HepG2 (cell line): ENCODE measurements around the gene CHN1. TPM values are rescaled to one million over a fixed set of nuclear protein-coding genes. Genes with fewer than 3 reads are reported as not detected.

Experiments
- ATF7-NPFF ChIP-seq: sonication (generic); formaldehyde crosslinking; IDR thresholded peaks from 2 replicates; pipeline ENCODE4 v1.8.1; 2023; ENCODE audit warnings: mild to moderate bottlenecking, low read depth, missing genetic modification reagents, moderate library complexity
- CREM ChIP-seq, 2 experiments: sonication (generic) in 1 of 2; formaldehyde crosslinking in 1 of 2; IDR thresholded peaks; 2 replicates each; pipeline versions ENCODE4 v1.4.0 to v1.6.1; 2016 to 2020; ENCODE audit warnings: antibody characterized with exemption in 1 of 2, mild to moderate bottlenecking in 1 of 2, missing genetic modification reagents in 1 of 2
- HMG20A ChIP-seq: IDR thresholded peaks from 2 replicates; pipeline ENCODE4 v1.6.1; 2016; ENCODE audit warnings: borderline replicate concordance
- MLLT10 ChIP-seq: sonication (generic); formaldehyde crosslinking; IDR thresholded peaks from 2 replicates; pipeline ENCODE4 v1.4.0; 2020; ENCODE audit warnings: missing genetic modification reagents
- MXD4 ChIP-seq: IDR thresholded peaks from 2 replicates; pipeline ENCODE4 v1.6.1; 2016; ENCODE audit warnings: mild to moderate bottlenecking, missing biosample characterization, missing genetic modification reagents
- NFE2L1 ChIP-seq: sonication (generic); formaldehyde crosslinking; IDR thresholded peaks from 2 replicates; pipeline ENCODE4 v1.4.0; 2020; ENCODE audit warnings: missing genetic modification reagents, mild to moderate bottlenecking, borderline replicate concordance
- NFKB2 ChIP-seq: sonication (generic); formaldehyde crosslinking; IDR thresholded peaks from 2 replicates; pipeline ENCODE4 v1.4.0; 2020; ENCODE audit warnings: missing genetic modification reagents, borderline replicate concordance
- SAFB2 ChIP-seq: sonication (generic); formaldehyde crosslinking; IDR thresholded peaks from 2 replicates; pipeline ENCODE4 v1.5.1; 2020; ENCODE audit warnings: missing genetic modification reagents, low read depth, mild to moderate bottlenecking, borderline replicate concordance
- SETDB1 ChIP-seq: sonication (generic); formaldehyde crosslinking; IDR thresholded peaks from 2 replicates; pipeline ENCODE4 v1.5.1; 2020; ENCODE audit warnings: missing genetic modification reagents, mild to moderate bottlenecking, borderline replicate concordance
- TARDBP ChIP-seq: sonication (generic); formaldehyde crosslinking; IDR thresholded peaks from 2 replicates; pipeline ENCODE4 v1.8.0; 2022; ENCODE audit warnings: mild to moderate bottlenecking, missing genetic modification reagents
- TEAD3 ChIP-seq: optimal IDR thresholded peaks from 2 replicates; pipeline ENCODE3; 2016; ENCODE audit warnings: borderline replicate concordance
- ZBTB38 ChIP-seq: sonication (generic); formaldehyde crosslinking; IDR thresholded peaks from 2 replicates; pipeline ENCODE4 v1.5.1; 2020; ENCODE audit warnings: mild to moderate bottlenecking, missing genetic modification reagents
- ZFP62 ChIP-seq: sonication (generic); formaldehyde crosslinking; IDR thresholded peaks from 2 replicates; pipeline ENCODE4 v1.4.0; 2020; ENCODE audit warnings: missing genetic modification reagents
- ZNF292 ChIP-seq: sonication (generic); formaldehyde crosslinking; IDR thresholded peaks from 2 replicates; pipeline ENCODE4 v1.8.1; 2022; ENCODE audit warnings: mild to moderate bottlenecking, low read depth, missing genetic modification reagents, borderline replicate concordance
- ZNF34 ChIP-seq: sonication (generic); formaldehyde crosslinking; IDR thresholded peaks from 2 replicates; pipeline ENCODE4 v1.4.0; 2020; ENCODE audit warnings: mild to moderate bottlenecking, missing genetic modification reagents, borderline replicate concordance
- ZNF605 ChIP-seq: sonication (generic); formaldehyde crosslinking; IDR thresholded peaks from 2 replicates; pipeline ENCODE4 v1.8.0; 2022; ENCODE audit warnings: mild to moderate bottlenecking, missing genetic modification reagents
- ZNF710 ChIP-seq: sonication (generic); formaldehyde crosslinking; IDR thresholded peaks from 2 replicates; pipeline ENCODE4 v1.5.0; 2020; ENCODE audit warnings: mild to moderate bottlenecking, missing genetic modification reagents, borderline replicate concordance
- polyA plus RNA-seq, 8 experiments: library from polyadenylated mRNA; depleted of rRNA in 3 of 8; stranded (reverse) in 7 of 8; unstranded in 1 of 8; fragments of >200 nt; fragmentation: Illumina TruSeq in 4 of 8; extraction: Trizol in 4 of 8; gene quantifications; 2 replicates each; pipeline versions ENCODE4 v1.2.1 to v1.2.3, GENCODE V29; 2011 to 2016; ENCODE audit warnings: low read depth in 4 of 8, missing spikeins in 1 of 8, mixed read lengths in 1 of 8; ENCODE audit not compliant: insufficient read depth in 1 of 8
- total RNA-seq, 5 experiments: library from RNA; depleted of rRNA; stranded (reverse); fragments of >200 nt; fragmentation: Illumina TruSeq; extraction: Trizol; gene quantifications; 2 replicates each; pipeline ENCODE4 v1.2.3, GENCODE V29; 2016; ENCODE audit warnings: low read depth in 1 of 5
- TF ChIP-seq, protein P1 (sequence below): sonication (generic); formaldehyde crosslinking; IDR thresholded peaks from 2 replicates; pipeline ENCODE4 v1.8.1; 2023; ENCODE audit warnings: missing genetic modification reagents, inconsistent platforms, borderline replicate concordance
- TF ChIP-seq, protein P2 (sequence below): sonication (generic); formaldehyde crosslinking; IDR thresholded peaks from 2 replicates; pipeline ENCODE4 v1.4.0; 2020; ENCODE audit warnings: missing genetic modification reagents
- TF ChIP-seq, protein P3 (sequence below): sonication (generic); formaldehyde crosslinking; conservative IDR thresholded peaks from 2 replicates; pipeline ENCODE4 v1.8.0; 2022; ENCODE audit warnings: low read depth, missing genetic modification reagents
- TF ChIP-seq, protein P4 (sequence below): IDR thresholded peaks from 2 replicates; pipeline ENCODE4 v1.6.1; 2012; ENCODE audit warnings: inconsistent platforms
- TF ChIP-seq, protein P5 (sequence below): sonication (generic); formaldehyde crosslinking; IDR thresholded peaks from 2 replicates; pipeline ENCODE4 v1.5.1; 2020; ENCODE audit warnings: missing genetic modification reagents, mild to moderate bottlenecking, borderline replicate concordance
- TF ChIP-seq, protein P6 (sequence below): IDR thresholded peaks from 2 replicates; pipeline ENCODE4 v1.6.1; 2016; ENCODE audit warnings: missing genetic modification reagents, missing compliant biosample characterization

Gene CHN1
- total and polyA plus RNA-seq, 2 of the 13 experiments (the other 11 are each of a cell fraction or from before 2014, with no cell fraction given) = 2.8 to 3.5 TPM

DNA sequence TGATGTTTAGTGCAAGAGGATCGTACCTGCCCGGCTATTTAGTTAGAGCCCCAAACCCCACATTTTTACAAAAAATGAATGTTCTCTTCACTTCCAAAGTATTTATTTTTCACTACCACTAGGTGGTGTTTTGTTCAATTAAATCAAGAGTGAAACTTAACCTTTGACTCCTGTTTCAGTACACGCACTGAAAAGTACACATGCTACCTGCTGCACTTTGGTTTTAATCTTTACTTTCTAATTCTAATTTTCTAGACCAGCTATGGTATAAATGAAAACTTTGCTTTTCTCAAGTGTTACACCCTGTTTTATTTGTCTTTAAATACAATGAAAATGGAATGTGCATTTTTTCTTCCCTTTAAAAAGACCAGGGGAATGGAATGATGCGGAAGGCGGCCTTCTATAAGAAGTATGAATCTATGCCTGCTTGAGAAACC is 31.4 kb upstream of the CHN1 start (continued):
- TF ChIP-seq, protein P1, sequence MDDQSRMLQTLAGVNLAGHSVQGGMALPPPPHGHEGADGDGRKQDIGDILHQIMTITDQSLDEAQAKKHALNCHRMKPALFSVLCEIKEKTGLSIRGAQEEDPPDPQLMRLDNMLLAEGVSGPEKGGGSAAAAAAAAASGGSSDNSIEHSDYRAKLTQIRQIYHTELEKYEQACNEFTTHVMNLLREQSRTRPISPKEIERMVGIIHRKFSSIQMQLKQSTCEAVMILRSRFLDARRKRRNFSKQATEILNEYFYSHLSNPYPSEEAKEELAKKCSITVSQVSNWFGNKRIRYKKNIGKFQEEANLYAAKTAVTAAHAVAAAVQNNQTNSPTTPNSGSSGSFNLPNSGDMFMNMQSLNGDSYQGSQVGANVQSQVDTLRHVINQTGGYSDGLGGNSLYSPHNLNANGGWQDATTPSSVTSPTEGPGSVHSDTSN (CRISPR knock-in tag) = no peak
- TF ChIP-seq, protein P2, sequence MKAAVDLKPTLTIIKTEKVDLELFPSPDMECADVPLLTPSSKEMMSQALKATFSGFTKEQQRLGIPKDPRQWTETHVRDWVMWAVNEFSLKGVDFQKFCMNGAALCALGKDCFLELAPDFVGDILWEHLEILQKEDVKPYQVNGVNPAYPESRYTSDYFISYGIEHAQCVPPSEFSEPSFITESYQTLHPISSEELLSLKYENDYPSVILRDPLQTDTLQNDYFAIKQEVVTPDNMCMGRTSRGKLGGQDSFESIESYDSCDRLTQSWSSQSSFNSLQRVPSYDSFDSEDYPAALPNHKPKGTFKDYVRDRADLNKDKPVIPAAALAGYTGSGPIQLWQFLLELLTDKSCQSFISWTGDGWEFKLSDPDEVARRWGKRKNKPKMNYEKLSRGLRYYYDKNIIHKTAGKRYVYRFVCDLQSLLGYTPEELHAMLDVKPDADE = no peak
- TF ChIP-seq ZBTB38 (CRISPR knock-in tag) (no peak), NFE2L1 (CRISPR knock-in tag) (no peak), ZNF710 (CRISPR knock-in tag) (no peak), TEAD3 (CRISPR knock-in tag) (no peak), ZNF34 (CRISPR knock-in tag) (no peak), ZFP62 (no peak), TARDBP (CRISPR knock-in tag) (no peak), SETDB1 (CRISPR knock-in tag) (no peak), SAFB2 (CRISPR knock-in tag) (no peak), ZNF292 (CRISPR knock-in tag) (no peak), ZNF605 (CRISPR knock-in tag) (no peak), NFKB2 (CRISPR knock-in tag) (no peak), MLLT10 (CRISPR knock-in tag) (no peak), ATF7-NPFF (CRISPR knock-in tag) (no peak), MXD4 (CRISPR knock-in tag) (no peak), HMG20A (CRISPR knock-in tag) (peak; percentile 17; the same call in 1 of the 2 replicates), CREM (IDR thresholded peaks at IDR 0.05) (no peak), CREM (CRISPR knock-in tag; IDR thresholded peaks at IDR 0.05) (no peak)
- TF ChIP-seq, protein P3, sequence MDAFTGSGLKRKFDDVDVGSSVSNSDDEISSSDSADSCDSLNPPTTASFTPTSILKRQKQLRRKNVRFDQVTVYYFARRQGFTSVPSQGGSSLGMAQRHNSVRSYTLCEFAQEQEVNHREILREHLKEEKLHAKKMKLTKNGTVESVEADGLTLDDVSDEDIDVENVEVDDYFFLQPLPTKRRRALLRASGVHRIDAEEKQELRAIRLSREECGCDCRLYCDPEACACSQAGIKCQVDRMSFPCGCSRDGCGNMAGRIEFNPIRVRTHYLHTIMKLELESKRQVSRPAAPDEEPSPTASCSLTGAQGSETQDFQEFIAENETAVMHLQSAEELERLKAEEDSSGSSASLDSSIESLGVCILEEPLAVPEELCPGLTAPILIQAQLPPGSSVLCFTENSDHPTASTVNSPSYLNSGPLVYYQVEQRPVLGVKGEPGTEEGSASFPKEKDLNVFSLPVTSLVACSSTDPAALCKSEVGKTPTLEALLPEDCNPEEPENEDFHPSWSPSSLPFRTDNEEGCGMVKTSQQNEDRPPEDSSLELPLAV (CRISPR knock-in tag) = no peak
- TF ChIP-seq, protein P4, sequence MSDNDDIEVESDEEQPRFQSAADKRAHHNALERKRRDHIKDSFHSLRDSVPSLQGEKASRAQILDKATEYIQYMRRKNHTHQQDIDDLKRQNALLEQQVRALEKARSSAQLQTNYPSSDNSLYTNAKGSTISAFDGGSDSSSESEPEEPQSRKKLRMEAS = peak; percentile 47; the same call in 1 of the 2 replicates
- TF ChIP-seq, protein P5, sequence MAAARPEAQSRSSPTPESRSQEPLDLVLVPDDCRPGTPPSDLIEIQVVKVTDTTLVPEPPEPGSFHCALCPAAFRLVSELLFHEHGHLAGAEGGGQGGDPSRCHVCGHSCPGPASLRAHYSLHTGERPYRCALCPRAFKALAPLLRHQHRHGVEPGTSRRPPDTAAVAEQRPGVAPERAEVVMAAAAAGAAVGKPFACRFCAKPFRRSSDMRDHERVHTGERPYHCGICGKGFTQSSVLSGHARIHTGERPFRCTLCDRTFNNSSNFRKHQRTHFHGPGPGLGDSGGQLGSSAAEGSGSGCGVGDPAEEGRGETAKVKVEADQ (CRISPR knock-in tag) = no peak
- TF ChIP-seq, protein P6, sequence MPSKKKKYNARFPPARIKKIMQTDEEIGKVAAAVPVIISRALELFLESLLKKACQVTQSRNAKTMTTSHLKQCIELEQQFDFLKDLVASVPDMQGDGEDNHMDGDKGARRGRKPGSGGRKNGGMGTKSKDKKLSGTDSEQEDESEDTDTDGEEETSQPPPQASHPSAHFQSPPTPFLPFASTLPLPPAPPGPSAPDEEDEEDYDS = no peak
